Measurements from ENCODE around the gene TMEM108.

- TF ChIP-seq, protein P1, sequence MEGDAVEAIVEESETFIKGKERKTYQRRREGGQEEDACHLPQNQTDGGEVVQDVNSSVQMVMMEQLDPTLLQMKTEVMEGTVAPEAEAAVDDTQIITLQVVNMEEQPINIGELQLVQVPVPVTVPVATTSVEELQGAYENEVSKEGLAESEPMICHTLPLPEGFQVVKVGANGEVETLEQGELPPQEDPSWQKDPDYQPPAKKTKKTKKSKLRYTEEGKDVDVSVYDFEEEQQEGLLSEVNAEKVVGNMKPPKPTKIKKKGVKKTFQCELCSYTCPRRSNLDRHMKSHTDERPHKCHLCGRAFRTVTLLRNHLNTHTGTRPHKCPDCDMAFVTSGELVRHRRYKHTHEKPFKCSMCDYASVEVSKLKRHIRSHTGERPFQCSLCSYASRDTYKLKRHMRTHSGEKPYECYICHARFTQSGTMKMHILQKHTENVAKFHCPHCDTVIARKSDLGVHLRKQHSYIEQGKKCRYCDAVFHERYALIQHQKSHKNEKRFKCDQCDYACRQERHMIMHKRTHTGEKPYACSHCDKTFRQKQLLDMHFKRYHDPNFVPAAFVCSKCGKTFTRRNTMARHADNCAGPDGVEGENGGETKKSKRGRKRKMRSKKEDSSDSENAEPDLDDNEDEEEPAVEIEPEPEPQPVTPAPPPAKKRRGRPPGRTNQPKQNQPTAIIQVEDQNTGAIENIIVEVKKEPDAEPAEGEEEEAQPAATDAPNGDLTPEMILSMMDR (IDR thresholded peaks at IDR 0.05): no peak
- no peak for TF ChIP-seq ZFX (IDR thresholded peaks at IDR 0.05; ENCODE audit: borderline replicate concordance)
These were observed 83.3 kb downstream of the TMEM108 start for GRCh38 chr3:133121450-133121849.

Measured in 22Rv1 (cell line).